Activated gamma-delta T cell treated with Interleukin-2 at 50 U/mL for 16 hours (primary cell): ENCODE data around the gene LENEP.

Source experiments
- DNase-seq: peaks from one replicate; pipeline ENCODE4 v3.0.0-alpha.2; 2020

The LENEP gene, protein sequence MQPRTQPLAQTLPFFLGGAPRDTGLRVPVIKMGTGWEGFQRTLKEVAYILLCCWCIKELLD

DNA sequence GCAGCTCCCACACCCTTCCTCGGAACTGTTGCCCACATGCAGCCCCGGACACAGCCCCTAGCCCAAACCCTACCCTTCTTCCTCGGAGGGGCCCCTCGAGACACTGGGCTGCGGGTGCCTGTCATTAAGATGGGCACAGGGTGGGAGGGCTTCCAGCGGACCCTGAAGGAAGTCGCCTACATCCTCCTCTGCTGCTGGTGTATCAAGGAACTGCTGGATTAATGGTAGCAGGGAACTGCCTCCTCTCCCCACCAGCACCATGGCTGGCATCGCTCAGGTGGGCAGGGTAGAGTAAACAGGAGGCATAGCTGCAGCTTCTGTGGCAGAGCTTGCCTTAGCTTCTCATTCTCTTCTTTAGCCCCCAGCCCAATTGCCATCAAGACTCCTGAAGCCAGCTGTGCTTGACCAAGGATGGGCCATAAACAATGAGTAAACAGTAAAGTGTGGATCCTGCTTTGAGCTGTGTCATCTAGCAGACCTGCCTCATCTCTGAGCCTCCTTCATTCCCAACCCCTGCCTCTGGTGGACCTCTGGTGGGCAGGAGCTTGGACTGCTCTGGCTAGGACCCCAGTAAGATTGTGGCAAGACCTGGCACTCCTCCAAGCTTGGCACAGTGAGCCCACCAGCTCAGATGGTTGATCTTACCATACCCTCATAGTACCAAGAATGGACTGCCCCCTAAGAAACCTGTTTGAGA lies at the start of gene LENEP:
TSS of gene LENEP (plus strand) at position 15 of the 697 bp plus-strand sequence. CDS start at position 37, 22 bp downstream.
- no peak for DNase-seq

DNA sequence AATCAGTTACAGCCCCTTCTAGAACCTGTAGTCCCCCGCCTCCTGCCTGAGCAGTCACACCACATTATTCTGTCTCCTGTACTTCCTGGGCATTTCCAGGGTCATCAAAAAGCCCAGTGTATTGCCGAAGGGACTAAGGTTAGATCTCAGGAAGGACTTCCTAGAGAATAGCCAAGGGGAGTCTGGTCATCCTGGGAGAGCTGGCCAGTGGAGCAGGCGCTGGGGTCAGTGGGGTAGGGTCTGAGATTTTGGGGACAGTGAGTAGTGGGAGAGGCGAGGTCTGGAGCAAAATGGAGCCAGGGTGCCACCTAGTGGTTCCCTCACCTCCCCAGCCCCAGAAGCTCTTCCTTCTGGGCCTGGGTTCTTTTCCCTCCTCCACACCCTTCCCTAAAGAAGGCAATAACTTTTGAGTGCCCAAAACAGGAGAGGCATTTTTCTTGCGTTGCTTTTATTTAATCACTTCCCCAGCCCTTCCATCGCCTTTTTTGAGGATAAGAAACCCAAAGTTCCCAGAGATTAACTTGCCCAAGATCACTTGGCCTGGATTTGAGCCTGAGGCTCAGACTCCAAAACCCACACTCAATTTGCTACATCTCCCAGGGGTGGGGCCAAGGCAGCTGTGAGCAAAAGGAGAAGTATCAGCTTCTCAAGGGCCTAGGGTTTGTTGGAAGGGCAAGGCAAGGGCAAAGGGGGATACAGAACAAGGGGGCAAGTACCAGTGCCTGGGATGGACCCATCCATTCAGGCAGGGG lies 49.6 kb upstream of the LENEP start:
- no peak for DNase-seq

DNA sequence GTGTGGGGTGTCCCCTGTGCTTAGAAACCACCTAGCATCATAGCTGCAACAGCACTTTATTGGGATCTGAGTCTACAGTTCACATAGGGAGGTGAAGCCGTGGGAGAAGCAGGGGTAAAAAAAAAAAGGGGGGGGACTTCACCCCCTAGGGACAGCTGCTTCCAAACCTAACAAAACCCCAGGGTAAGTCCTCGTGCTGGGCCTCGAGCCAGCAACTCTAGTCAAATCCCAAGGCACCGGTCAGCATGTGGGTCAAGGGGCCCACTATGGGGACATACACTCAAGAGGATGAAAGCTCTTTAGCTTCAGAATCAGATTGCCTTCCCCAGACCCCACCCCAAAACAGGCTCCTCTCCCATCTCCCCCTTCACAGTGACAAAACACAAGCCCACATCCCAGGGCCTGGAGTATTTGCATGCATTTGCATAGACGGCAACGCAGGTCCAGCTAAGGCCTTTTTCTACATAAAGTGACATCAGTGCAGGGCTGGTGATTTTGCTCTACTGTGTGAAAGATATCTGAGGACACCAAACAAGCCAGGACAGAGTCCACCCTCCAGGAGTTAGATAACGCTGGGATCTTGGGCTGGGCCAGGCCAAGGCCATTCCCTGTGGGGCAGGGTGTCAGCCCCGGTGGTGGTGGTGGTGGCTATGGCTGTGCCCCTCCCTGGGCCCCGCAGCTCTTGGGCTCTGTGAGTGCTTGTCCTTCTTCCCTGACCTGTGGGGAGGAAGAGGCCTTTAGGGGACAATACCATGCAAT lies 48.8 kb upstream of the LENEP start:
- DNase-seq = no peak

DNA sequence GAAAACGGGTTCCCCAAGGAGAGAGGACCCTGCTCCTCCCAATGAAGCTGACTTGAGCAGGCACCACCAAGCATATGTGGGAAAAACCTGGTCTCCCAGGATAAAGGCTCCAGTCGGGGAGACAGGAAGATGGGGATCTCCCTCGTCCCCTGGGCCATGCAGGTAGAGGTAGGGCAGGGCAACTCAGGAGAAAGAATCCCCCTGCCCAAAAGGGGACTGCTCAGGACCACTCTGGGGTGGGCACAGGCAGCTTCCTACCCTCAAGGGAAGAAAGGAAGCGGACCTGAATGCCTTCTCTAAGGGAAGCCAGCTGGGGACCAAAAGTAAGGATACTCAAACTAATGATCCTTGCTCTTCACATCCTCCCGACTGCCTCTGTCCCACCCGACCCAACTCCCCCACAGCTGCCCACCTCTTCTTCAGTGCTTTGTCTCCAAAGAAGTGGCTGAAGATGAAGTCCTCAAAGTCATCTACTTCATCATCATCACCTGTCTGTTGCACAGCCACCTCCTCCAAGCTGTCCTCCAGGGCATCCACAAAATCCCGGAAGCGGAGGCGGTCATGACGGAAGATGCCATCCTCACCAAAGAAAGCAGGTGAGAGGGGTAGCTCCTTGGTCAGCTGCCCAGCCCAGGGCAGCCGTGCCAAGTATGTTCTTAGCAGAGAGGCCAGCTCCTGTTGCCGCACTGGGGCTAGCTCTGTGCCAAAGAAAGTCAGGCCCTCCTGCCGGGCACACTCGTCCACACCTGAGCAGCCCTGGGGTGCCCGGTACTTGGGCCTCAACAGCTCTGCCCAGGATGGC lies 48.0 kb upstream of the LENEP start:
- DNase-seq = no peak

DNA sequence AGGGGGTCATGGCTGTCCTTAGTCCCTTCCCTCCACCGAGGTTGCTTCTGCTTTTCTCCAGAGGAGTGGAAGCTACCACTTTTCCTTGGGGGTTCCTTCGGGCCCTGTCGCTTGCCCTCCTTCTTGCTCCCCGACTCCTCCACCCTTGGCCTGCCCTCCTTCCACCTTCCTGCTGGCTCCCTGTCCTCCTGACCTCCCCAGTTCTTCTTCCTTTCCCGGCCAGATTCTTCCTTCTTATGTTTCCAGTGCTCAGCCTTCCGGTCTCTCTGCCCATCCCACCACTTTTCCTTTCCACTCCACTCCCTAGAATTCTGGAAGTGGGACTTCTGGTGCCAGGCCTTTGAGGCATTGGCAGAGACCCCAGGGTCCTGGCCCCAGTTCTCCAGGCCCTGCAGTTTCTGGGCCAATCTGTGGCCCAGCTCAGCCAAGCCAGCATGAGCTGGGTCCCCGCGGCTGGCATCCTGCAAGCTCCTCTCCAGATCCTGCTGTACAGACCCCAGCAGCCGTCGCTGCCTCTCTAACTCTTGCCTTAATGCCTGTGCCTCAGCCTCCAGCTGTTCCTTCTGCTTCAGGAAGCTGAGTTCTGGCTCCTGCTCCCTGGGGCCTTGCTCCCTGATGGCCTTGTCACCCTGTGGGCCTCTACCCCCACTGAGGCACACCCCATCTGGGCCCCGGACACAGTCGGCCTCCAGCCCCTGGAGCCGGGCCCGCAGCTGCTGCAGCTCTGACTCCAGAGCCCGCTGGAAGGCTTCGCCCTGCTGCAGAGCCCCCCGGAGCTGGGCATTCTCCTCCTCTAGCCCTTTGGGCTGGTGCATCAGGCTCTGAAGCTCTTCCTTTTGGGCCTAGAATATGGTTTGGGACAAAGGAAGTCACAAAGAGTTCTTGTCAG lies 47.2 kb upstream of the LENEP start:
- DNase-seq = no peak

DNA sequence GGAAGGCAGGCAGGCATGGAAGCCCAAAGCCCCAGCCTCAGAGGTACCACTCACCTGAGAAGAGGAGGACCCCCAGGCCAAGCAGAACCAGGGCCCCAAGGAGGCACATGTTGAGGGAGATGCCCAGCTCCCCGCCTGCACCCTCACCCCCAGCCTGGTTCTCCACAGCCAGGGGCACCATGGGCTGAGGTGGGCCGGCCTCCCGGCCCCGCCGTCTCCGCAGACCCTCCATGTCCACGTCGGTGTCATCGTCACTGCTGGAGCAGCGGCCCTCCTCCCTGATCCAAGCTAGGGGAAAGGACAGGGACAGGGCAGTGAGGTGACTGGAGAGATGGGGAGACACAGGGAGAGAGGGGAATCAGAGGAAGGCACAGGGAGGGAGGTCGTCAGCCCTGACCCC lies 45.3 kb upstream of the LENEP start:
- DNase-seq = no peak

DNA sequence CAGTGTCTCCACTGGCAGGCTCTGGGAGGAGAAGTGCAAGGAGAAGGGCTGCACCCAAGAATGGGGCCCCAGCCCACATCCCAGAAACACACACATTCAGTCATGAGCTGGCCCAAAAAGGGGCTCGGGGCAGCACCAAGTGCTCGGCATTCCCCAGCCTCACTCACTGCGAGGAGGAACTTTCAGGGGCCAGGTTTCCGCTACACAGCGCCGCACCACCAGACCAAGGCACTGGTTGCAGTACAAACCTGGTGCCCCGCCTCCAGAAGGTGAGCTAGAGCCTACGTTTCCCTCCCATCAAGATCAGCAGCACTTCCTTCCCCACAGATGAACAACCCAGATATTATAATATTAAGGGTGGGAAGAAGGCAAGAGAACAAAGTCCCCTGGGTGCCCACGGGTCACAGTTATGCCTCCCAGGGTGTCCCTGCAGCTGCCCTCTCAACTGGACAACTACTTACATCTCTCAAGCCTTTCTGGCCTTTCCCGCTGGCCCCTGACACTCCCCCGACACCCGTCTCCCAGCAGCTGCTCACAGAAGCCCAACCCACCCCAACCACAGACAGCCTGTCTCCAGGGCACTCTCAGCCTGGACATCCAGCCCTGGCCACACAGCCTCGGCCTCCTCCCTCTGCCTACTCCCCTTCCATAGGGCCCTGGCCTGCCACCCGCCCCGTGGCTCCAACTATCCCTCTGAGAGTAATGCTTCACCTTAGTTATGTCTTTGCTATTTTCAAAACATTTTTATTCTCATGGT lies 41.3 kb upstream of the LENEP start:
- peak; percentile 49 for DNase-seq

DNA sequence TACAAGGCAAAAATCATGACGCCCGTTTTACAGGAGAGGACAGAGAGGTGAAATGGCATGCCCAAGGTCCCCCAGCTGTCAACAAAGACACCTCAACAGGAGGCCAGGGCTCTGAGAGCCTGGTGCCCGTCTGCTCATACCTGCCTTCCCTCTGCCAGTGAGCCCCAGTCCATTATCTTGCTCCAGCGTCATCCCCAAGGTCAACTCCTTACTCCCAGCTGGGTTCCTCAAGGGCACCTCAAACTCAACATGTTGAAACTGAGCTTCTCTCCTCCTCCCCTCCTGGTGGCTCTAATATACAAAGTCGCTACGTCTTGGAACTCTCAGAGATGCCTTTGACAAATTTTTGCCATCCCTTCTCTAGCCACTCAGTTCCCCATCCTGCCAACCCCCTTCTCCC lies 40.7 kb upstream of the LENEP start:
- no peak for DNase-seq

DNA sequence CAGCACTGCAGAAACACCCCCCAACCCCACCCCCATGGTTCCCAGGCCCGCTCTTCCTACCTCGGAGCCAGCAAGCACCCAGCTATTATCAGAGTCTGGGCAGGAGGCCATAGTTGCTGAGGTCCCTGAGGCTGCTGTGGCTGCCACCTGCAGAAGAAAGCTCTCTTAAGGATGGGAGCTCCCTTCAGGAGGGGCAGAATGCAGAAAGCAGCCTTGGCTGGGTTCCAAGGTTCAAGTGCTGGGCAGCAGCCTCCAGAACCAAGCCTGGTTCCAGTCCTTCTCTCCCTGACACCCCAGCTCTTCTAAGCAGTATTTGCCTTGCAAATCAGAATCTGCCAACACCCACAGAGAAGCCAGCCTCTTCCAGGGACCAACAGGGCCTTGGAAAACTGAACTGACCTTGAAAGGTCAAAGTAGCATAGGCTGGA lies 39.8 kb upstream of the LENEP start:
- no peak for DNase-seq

DNA sequence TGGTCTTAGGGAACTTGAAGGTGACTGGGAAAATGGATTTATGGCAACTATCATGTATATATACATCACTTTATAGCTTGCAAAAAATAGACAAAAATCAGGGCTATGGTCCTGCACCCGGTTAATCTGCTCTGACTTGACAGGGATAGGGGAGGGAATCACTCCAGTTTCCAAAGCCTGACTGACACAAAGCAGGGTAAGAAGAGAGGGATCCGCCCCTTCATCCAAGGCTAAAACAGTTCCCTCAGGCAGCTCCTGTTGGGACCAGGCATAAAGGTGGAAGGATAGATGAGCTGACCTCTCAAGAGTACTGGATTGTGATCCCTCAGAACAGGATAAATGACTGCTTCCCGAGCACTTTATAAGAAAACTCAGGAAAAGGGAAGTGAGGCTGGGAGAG lies 38.8 kb upstream of the LENEP start:
- DNase-seq = no peak

DNA sequence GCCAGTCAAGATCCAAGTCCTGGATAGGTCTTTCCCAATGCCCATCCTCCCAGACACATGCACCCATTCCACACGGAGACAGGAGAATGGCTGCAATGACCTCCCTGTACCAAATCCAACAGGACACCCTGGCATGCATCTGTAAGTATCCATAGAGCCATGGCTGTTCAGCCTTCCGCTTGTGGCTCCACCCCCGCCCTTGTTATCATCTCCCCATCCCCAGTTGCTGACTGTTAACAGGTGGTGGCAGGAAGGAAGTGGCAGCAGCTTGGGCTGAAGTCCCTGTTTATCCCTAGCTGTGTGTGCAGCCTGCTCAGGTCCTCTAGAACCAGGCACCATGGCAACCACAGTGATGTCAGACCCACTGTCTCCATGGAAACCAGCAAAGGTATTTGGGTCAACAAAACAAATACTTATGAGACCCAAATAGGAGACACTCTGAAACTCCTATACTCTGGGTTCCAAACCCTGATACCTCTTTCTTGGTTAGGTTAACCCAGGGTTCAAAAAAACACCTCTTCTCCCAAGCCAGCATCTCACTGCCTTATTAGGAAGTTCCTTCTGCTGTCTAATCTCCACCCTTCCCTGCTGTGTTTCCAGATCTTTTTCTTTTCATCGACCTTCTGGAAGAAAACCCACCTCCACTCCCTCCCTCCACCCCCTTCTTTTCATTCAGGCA lies 38.2 kb upstream of the LENEP start:
- peak; percentile 88 for DNase-seq

DNA sequence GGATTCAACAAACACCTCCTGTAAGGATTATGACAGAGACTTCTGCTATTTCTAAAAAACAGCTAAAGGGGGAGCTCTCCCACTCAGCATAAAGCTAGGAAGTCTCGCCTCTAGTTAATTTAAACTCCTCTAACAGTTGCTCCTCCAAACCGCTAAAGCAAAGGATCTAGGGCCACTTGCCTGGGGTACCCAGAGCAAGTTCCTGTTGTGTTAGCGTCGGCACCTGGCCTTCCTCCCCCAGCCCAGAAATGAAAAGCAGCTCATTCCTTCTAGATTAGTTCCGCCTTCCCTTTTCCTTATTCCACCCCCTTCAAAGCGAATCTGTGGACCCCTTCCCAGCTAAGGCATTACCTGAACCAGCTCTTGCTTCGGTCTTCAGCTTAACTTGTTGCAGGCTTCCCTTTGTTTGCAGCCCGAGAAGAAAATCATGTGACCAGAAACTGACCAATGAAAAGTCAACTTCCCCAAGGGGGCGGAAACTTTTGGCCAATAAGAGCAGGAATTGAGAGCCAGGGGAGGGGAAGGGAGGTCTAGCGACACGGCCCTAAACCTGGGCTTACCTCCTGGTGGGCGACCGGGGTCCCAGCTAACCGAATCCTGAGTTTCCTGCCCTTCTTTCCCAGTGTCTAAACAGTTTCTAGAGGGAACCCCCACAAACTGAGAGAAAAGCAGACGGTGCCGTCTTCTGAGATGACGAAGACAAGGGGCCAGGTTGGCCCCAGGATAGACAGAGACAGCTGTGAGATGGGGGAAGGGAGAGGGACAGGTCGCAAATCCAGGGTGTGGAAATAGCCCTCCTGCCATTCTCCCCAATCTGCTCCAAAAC lies 37.5 kb upstream of the LENEP start, which contains the start of gene PBXIP1:
TSS of gene PBXIP1 (minus strand) at position 382 of the 826 bp plus-strand sequence. CDS start 2,378 bp downstream, outside the sequence.
- peak; percentile 79 for DNase-seq

DNA sequence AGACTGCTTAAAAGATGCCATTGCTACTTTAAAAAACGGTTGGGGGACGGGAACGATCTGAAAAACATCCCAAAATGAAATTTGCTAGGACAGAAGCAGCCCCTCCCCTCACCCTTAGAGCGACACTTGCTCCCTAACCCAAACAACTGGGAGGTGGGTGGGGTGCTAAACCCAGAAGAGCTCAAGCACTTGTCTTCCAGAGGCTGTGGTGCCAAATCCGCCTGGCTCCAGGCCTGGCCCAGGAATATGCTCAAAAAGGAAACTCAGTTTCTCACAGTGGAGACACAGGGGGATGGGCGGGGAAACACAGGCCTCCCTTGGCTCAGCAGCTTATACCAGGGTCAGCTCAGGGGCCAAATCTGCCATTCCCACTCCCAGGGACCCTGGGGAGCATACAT lies 36.8 kb upstream of the LENEP start:
- no peak for DNase-seq

DNA sequence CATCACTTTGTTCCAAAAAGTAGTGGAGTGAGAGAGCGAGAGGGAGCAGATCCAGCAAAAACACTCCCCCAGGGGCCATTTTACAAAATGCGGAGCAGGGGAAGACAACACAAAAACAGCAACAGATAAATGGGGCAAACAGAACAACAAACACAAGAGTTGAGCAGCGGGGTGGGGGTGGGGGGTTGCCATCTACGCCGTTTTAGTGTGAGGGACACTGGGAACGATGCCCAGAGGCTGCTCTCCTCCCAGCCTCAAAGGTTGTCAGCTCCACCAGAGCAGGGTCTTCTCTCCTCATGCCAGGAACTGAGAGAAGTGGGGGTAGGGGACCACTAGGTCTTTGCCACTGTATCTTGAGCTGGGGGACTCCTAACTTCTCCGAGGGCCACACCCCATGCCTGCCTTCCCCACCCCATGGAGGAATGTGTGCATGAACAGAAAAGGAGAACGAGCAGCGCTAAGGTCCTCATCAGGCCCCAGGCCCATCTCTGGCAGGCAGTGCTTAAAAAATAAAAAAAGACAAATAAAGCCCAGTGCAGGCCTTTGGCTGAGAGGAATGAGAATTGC lies 36.2 kb upstream of the LENEP start:
- DNase-seq = no peak

DNA sequence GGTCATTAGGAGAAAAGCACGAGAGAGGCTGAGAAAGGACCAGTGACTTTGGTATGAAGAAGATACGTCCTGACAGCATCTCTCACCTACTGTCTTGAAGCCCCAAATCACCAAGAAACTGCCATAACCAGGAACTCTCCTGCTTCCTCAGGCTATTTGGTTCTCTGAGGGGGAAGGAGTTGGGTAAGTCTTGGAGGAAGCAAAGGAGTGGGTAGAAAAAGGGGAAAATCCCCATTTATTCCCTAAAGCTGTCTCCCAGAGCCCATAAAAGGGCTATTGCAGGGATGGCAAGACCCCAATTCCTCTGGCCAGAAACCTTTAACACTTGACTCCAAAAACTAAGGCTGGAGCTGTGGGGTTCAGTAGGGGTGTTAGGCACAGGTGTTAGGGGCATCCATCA lies 35.4 kb upstream of the LENEP start:
- no peak for DNase-seq

DNA sequence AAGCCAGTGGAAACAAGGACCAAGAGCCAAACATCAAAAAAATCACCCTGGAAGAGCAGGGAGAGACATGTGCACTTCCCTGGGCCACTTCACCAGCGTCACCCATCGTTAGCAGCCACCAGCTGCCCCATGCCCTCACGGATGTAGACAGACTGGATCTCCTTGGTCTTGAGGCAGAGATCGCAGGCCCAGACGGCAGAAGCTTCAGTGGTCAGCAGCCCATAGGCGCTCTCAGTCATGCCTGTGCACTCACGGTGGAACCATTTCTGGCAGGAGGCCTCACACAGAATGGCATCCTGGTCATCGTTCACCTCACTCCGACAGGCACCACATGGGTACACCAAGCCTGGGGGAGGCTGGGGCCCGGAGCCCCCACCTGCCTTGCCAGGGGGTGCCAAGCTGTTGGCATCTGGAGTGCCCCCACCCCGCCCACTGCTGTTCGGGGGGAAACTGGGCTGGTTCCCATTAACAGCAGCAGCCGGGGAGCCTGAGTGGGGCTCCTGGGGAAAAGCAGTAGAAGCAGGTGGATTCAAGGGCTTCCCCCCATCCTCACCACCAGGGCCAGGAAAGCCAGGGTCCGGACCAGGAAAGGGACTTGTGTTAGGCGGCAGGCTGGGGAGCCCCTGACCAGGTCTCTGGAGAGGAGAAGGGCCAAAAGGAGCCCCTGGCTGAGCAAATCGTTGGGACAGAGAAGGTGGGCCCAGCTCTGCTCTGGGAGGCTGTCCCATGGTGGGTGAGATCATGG lies 34.5 kb upstream of the LENEP start:
- DNase-seq = no peak

DNA sequence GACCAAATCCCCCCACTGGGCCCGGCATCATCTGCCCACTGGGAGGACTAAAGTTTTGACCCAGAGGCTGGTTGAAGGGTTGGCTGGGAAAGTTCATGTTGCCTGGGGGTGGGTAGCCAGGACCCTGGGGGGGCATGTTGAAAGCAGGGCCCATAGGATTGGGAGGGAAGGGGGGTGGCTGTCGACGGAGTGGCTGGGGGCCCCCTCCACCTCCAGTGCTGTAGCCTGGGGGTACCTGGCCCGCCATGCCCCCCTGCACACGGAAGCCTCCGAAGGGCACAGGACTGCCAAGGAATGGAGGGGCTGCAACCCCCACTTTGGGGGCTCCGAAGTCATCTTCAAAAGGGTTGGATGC lies 34.0 kb upstream of the LENEP start:
- DNase-seq = no peak

DNA sequence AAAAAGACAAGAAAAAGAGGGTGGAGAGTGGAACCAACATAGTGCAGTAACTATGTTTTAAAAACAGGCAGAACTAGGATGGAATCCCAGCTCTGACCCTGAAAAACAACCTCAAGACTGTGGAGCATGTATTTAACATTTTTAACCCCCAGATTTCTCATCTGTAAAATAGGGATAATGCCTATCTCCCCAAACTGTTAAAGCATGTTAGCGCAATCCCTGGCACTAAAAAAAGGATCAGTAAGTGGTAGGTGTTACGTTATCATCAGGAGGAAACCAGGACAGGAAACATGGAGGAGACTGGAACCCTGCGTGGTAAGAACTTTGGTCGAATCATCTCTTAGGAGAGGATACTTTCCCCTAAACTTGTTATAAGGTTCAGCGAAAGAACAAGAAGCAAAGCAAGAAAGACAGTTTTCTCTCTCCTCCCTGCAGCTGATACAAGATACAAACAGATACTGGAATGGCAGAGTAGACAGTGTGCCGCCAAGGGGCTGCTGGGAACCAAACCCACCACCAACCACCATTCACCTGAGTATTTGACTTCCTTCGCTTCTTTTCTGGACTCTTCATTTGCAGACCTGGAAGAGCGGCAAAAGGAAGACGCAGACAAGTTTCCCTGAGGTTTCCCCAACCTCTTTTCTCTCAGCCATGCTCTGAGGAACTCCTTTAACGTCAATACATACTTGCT lies 32.8 kb upstream of the LENEP start:
- no peak for DNase-seq
